Testis (tissue), 2 donors: ENCODE results near the gene SRSF8.

Experiments
- POLR2A ChIP-seq: fragments of 450-650 bp; IDR thresholded peaks from one replicate; pipeline ENCODE4 v1.6.1; 2017; ENCODE audit warnings: antibody characterized with exemption, mild to moderate bottlenecking, moderate library complexity
- TF ChIP-seq, protein P1 (sequence below), 3 experiments: fragments of 450-650 bp in 2 of 3; fragments of 200-600 bp in 1 of 3; sonication (generic) in 1 of 3; IDR thresholded peaks; one replicate each; pipeline ENCODE4 v1.5.1; 2016 to 2019; ENCODE audit warnings: antibody characterized with exemption in 3 of 3, mild to moderate bottlenecking in 2 of 3, moderate library complexity in 1 of 3

DNA sequence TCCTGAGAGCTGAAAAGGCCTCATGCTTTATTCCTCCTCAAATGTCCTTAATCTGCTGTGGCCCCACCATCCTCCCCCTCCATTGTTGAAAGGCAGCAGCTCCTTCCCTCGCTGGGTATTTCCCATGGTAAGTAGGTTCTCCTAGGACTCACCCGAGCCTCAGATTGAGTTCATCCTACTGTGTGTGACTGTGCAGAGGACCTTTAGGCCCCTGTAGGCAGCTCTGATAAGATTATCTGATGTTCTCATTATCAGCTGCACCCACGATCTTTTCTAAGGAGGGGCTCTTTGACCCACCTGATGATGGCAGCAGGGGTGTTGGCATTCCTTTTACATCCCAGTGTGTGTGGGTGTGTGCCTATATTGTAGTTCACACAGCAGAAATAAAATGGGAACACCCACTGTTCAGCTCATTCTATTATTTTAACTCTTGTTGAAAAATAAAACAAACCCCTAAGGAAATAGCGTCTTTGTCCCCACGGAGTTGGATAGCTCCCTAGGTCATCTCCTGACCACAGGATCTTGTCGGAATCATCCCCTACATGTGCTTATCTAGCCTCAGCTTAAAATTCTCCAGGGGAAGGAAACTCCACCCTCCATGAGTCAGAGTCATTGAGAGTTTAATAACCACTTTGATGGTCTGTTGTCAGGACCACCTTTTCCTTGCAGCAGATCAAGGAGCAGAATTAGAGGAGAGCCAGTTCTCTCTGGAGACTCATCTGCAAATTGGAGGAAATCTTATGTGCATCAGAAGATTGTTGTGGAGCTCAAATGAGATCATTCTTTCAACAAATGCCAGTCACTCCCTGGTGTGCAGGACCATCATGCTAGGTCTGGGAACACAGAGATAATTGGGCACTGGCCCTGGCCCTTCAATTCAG lies 42.2 kb downstream of the SRSF8 start:
- TF ChIP-seq, protein P1, sequence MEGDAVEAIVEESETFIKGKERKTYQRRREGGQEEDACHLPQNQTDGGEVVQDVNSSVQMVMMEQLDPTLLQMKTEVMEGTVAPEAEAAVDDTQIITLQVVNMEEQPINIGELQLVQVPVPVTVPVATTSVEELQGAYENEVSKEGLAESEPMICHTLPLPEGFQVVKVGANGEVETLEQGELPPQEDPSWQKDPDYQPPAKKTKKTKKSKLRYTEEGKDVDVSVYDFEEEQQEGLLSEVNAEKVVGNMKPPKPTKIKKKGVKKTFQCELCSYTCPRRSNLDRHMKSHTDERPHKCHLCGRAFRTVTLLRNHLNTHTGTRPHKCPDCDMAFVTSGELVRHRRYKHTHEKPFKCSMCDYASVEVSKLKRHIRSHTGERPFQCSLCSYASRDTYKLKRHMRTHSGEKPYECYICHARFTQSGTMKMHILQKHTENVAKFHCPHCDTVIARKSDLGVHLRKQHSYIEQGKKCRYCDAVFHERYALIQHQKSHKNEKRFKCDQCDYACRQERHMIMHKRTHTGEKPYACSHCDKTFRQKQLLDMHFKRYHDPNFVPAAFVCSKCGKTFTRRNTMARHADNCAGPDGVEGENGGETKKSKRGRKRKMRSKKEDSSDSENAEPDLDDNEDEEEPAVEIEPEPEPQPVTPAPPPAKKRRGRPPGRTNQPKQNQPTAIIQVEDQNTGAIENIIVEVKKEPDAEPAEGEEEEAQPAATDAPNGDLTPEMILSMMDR (IDR thresholded peaks at IDR 0.05): no peak
- no peak for TF ChIP-seq POLR2A
